ENCODE measurements around the gene PCDHGB3.

DNA sequence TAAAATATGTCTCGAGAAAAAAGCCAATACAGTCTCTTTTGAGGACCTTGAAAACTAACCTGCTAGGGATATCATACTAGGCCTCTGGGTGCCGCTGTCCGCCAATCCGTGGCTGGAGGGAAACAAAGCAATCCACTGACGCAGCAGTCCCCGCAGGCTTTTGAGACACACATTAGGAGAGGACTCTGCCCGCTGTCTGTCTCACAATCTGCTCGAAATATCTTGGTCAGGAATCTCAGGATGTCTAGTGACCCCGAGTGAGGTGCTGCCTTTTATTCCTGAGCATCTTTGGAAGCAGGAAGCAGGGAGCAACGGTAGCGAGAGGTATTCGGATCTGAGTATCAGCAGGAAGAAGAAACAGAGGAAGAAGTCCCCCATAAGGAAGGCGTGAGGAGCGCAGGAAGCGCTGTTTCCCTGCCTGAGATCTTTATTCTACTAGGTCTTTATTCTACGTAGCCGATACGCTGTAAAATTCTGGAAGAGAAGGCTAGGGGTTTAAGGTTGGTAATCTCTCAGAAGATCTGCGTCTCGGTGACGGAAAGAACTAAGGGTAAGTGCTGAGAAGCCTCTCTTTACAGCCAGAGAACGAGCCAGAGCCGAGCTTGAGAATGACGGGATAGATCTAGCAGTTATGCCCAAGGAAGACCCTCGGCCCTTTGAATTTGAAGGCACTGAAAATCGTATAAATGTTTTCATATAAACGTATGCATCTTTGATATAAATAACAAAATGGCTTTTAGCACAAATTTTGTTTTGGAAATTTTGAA is 43.8 kb upstream of the PCDHGB3 start:
- TF ChIP-seq, protein P1, sequence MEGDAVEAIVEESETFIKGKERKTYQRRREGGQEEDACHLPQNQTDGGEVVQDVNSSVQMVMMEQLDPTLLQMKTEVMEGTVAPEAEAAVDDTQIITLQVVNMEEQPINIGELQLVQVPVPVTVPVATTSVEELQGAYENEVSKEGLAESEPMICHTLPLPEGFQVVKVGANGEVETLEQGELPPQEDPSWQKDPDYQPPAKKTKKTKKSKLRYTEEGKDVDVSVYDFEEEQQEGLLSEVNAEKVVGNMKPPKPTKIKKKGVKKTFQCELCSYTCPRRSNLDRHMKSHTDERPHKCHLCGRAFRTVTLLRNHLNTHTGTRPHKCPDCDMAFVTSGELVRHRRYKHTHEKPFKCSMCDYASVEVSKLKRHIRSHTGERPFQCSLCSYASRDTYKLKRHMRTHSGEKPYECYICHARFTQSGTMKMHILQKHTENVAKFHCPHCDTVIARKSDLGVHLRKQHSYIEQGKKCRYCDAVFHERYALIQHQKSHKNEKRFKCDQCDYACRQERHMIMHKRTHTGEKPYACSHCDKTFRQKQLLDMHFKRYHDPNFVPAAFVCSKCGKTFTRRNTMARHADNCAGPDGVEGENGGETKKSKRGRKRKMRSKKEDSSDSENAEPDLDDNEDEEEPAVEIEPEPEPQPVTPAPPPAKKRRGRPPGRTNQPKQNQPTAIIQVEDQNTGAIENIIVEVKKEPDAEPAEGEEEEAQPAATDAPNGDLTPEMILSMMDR (conservative IDR thresholded peaks at IDR 0.05; ENCODE audit: low read depth, low read length) = peak; percentile 86
- TF ChIP-seq EZH2 (IDR thresholded peaks at IDR 0.05; ENCODE audit: borderline replicate concordance, low read depth, low read length, poor library complexity, severe bottlenecking) = no peak
